DMS 273 (cell line): ENCODE measurements around the gene PKD1.
"Not testable (repeated sequence)": the region's sequence is repeated elsewhere in the genome, so short reads cannot be mapped to it uniquely, and the experiment has no call there.

Source experiments
- DNase-seq: peaks from one replicate; lab custom pipeline; 2025; ENCODE audit not compliant: unreplicated experiment; lab: John Stamatoyannopoulos, UW

PKD1 gene

DNA sequence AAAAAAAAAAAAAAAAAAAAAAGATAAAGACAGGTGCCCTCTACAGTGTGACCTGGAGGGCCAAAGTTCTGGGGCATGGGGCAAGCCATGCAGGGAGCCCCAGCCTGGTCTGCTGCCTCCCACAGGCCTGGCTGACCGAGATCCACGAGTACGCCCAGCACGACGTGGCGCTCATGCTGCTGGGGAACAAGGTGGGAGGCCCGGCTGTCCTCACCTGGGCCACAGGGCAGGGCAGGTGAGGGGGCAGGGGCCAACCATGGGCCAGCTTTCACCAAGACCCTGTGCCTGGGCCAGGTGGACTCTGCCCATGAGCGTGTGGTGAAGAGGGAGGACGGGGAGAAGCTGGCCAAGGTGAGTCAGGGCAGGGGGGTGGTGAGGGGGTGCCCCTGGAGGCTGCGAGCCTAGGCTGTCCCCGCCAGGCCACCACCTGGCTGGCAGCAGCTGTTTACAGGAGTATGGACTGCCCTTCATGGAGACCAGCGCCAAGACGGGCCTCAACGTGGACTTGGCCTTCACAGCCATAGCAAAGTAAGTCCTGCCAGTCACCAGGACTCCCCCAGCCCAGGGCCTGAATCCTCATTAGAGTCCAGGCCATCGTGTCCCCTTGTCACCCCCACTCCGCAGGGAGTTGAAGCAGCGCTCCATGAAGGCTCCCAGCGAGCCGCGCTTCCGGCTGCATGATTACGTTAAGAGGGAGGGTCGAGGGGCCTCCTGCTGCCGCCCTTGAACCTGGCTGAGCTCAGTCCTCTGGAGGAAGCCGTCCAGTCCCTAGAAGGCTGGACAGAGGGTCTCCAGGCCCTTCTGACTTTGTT, 17.2 kb upstream of the PKD1 start:
- peak; percentile 87 for DNase-seq

DNA sequence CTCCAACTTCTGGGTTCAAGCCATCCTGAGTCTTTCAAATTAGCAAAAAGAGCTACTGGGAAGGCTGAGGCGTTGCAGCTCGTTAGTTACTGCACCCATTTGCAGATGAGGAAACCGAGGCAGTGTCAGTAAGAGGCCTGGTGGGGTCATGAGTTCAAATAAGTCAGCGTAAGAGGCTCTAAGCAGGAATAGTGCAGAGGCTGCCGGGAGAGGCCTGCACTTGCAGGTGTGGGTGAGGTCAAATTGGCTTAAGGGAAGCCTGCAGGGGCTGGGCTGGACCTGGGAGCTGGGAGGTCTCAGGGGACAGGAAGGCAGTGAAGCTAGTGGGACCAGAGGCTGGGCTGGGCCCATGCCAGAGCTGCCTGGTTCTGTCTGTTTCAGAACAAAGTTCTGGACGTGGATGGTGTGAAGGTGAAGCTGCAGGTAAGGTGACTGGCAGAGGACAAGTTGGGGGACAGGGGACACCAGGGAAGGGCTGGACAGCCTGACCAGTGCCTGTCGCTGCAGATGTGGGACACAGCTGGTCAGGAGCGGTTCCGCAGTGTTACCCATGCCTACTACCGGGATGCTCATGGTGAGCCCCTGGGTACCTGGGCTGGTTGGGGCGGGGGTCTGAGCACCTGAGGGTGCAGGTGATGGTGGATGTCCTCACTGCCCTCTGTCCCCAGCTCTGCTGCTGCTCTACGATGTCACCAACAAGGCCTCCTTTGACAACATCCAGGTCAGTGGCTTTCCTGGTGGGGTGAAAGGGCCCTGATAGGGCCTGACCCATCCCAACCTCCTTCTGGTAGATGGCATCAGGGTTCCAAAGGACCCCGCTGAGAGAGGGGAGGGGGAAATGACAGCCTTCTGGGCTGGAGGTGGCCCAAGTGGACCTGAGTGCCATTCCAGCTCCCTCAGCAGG, 15.7 kb upstream of the PKD1 start:
- DNase-seq = peak; percentile 97

DNA sequence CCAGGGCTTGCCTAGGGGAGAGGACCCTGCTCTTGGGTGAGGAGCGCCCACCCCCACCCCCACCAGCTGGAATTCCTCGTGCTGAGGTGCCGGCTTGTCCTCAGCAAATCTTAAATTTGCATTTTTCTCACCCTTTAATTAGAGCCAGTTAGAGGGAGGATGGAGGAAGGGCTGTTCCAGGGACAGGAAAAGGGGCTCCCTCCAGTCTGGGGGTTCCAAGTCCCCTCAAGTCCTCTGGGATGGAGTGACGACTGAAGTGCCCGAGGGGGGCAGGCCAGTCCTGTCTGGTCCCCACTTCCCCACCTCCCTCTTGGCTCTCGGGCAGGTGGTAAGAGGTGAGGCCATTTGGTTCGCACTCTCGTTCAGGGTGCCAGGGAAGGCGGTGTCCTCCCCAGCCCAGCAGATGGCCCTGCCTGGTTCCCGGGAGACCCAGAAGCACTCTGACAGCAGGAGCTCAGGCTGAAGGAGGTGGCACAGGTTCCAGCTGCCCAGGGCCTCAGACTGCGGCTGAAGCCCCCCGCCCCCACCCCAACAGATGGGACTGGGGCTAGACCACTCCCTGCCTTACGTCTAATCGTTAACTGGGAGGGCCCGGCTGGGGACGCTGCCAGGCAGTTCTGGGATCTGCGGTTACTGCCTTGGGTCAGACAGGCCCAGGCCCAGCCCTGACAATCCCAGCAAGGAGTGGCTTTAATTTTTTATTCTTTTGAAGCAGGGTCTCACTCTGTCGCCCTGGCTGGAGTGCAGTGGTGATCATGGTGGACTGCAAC, 14.9 kb upstream of the PKD1 start:
- DNase-seq = peak; percentile 99

DNA sequence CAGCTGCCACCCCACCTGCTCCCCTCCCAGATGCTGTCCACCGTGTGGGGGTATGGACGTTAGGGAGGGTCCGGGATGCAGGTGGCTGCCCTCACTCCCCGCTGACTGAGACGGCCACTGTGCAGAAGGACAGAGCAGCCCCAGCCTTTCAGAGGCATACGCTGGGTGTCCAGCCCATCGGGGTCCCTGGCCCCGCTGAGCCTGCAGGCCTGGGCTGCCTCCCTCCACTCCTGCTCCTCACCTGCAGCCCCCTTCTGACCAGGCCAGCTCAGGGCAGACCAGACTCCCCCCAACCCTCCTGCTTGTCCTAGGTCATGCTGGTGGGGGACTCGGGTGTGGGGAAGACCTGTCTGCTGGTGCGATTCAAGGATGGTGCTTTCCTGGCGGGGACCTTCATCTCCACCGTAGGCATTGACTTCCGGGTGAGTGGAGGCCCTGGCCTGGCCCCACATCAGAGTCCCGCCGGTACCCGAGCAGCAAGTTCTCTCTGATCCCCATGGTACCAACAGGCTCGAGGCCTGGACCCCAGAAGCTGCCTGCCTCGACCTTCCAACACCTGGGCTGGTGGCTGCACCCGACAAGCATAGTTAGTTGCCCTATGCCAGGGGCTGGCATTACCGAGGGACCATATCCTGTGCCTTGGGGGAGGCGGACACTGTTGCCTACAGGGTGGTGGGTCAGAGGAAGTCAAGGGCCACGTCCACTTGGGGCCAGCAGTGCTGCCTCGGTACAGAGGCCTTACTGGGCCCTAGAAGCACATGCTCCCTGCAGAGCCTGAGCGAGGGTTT, 14.1 kb upstream of the PKD1 start:
- DNase-seq = peak; percentile 87

DNA sequence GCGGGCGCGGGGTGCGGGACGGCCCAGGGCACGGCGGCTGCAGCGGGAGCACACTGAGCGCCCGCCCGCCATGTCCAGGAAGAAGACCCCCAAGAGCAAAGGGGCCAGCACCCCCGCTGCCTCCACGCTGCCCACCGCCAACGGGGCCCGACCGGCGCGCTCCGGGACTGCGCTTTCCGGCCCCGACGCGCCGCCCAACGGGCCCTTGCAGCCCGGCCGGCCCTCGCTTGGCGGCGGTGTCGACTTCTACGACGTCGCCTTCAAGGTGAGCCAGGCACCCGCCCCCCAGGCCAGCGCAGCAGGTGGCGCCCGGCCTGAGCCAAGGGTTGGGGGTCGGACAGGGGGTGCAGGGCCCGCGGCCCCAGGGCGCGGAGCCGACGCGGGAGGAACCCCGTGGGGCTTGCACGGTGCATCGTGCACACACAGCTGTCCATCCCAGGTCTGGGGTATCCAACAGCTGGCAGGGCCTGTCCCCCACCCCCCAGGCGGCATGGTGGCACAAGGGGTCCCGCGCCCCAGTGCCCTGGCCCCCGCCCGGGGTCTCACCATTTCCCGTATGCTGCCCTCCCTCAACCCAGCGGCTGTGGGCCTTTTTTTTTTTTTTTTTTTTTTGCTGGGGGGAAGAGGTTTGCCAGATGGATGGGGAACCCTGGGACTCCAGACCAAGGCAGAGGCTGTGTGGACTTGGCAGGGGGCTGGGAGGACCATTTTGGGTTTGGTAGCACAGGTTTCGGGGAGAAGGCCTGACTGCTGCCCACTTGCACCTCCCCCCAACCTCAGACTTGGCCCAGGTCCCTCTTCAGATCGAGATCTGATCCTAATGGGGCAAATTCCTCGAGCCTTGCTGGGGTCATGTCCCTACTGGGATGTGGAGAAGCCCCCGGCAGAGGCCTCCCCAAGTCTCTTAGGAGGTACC, 13.3 kb upstream of the PKD1 start:
- peak; percentile 82 for DNase-seq

DNA sequence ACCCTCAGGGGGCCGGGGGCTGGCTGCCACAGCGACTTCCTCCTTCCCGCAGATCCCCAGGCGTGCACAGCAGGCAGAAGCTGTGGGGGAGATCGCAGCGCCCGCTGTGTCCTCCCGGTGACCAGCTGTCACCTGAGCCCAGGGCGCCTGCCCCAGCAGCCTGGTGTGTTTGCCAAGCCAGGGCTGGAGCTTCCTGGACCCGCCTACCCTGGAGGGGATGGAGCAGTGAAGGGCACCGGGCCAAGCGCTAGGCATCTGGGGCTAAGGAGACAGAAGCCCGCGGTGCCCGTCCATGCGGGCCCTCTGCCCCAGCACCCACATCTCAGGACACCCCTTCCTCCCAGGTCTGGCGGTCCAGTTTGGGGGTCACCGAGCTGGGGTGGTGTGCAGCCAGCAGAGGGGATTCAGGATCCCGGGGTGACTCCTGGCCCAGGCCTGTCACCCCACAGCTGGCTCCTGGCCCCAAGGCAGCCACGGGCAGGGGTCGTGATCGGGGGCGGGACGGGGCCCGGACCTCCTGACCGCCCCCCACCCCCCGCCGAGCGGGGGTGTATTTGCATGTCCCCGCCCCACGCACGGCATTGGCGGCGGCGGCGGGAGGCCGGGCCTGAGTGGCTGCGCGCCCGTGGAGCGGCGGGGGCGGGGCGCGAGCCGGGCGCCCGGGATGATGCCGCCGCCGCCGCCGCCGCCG, 12.4 kb upstream of the PKD1 start, which contains the start of gene RAB26:
TSS of gene RAB26 (plus strand) at position 645 of the 691 bp plus-strand sequence. CDS start 159 bp downstream, outside the sequence.
- peak; percentile 99 for DNase-seq

DNA sequence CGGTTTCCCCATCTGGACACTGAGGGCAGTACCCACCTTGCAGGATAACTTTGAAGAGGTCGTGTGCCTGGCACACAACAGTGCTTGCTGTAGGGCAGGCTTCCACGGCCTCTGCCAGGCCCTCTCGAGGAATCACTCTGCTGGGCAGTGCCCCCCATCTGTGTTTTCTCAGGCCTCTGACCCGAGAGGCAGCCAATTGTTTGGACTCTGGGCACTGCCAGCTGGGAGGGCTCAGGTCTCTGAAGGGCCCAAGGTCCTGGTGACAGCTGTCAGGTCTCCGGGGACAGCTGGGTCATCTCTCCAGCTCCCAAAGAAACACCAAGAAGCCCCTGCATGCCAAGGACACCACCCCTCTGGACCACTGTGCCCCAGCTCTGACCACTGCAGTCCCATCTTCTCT, 11.7 kb upstream of the PKD1 start:
- DNase-seq = no peak

DNA sequence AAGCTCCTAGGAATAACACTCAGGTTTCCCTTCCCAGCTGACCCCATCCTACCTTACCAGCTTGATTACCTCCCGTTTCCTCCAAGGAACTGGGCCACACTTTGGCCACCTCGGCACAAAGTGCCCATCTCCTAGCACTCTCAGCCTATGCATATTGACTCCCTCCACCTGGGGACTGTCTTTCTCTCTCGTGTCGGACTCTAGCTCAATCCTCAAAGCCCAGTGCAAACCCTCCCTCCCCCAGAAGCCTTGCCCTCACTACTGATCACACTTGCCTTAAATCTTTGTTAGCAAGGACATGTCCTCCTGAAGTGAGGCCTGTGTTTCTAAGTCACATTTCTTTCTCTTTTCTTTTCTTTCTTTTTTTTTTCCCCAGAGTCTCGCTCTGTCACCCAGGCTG, 10.1 kb upstream of the PKD1 start:
- DNase-seq = no peak

DNA sequence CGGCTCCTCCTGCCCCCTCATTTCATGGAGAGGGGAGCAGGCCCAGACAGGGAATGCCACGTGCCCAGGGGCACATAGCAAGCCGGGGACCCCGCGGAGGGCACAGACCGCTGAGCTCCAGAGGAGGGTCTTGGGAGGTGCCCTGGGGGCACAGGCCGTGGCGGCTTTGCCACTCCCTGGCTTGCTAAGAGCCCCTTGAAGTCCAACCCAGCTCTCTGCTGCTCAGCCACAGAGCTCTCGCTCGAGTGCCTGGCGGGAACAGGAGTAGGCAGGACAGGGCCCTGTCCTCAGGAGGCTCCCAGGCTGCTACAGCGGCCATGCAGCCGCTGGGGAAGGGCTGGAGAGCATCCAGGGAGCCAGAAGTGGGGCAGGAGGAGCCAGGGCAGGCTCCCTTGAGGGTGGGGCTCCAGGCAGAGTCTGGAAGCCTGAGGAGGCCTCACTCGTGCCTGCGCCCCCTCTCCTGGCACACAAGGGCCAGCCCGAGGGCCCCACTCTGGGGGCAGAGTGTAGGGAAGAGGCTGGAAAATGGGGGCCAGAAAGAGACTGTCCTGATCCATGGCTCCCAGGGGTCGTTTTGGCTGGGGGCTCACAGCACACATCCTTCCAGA, 8.3 kb upstream of the PKD1 start:
- DNase-seq = peak; percentile 58

DNA sequence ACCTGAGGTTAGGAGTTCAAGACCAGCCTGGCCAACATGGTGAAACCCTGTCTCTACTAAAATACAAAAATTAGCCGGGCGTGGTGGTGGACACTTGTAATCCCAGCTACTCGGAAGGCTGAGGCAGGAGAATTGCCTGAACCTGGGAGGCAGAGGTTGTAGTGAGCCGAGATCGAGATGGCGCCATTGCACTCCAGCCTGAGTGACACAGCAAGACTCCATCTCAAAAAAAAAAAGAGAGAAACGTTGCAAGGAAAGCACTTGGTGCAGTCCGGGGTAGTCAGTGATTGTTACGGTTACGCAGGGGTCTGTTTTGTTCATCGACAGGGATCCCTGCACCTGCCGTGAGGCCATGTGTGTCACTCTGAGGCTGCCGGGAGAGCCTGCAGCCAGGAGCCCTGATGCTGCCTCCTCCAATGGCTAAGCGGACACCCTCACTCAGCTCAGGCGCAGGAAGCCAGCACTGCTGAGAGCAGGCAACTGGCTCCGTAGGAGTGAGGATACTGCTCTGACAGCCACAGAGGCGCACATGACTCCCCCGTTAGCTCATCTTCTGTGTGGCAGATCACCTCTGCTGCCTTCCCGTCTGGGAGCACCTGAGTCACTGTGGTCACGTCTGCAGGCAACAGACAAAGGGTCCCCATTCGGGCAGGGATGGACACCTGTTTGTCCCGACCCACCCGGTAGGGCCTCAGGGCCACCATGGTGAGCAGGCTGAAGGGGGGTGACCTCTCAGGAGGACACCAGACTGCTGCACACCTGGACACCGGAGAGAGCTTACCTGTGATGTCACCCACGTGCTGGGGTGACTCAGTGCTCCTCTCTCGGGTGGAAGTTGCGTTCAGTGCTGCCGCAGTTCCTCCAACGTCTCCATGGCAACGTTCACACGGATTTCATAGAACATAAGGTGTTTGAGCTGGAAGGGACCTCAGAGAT, 7.5 kb upstream of the PKD1 start:
- DNase-seq = peak; percentile 65

DNA sequence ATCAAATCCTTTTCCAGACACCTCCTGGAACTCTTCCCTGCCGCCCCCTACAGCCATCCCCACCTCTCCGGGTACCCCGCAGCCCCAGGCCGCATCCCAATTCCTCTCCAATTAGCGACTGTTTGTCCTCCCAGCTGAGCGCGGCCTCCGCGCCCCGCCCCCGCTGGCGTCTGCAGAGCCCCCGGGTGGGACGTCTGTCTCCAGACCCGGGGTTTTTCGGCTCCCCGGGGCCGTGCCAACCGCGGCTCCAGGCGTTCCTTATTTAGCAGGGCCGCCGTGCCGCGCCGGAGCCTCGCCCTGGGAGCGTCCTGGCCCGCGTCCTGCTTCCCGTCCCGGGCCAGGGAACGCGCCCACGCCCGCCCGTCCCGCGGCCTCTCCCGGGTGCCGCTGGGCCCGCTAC, 627 bp downstream of the PKD1 start:
- not testable (repeated sequence) for DNase-seq

DNA sequence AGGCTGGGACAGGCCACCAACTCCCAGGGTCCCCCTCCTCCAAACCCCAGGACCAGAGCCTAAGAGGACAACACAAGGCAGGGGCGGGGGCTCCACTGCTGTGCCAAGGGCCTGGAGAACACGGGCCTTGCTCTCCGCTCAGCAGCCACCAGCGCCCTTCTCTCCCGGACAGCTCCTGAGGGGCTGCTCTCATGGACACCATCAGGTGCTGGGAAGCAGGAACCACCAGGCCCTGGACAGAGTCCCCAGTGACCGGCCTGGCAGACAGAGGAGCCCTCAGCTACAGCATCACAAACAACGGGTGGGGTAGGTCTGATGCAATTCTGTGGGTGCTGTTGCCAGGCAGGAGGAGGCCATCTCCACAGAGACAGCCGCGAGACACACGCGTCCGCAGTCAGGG, 1.9 kb downstream of the PKD1 start:
- not testable (repeated sequence) for DNase-seq

DNA sequence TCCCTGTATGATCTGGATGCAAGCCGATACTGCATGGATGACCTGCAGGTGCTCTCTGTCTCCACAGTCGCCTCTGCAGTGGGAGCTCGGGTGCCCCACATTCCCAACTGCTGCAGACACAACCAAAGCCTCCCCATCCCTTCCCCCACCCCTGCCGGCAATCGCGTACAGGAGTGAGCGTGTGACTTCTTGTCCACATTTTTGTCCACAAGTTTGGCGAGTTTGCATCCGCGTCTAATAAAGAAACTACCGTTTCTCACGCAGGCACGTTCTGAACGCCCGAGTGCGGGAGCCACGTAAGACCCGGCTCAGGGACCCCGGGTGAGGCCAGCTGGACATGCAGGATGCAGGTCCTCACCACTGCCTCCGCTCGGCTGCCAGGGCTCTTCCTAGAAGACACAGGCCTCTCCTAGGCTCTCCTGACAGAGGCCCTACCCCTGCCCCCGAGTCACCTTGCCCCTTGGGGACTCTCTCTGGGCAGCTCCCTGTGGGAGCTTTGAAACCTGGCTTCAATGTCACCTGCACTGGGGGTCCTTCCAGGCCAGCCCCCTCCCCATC, 5.7 kb downstream of the PKD1 start:
- not testable (repeated sequence) for DNase-seq

DNA sequence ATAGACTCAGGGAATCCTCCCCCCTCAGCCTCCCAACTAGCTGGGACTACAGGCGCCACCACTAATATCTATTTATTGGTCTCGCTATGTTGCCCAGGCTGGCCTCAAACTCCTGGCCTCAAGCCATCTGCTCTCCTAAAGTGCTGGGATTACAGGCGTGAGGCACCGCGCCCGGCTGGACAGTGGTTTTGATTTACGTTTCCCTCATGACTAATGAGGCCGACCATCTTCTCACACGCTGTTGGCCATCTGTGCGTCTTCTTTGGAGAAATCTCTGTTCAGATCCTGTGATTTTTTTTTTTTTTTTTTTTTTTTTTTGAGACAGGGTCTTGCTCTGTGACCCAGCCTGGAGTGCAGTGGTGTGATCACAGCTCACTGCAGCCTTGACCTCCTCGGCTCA, 6.4 kb downstream of the PKD1 start:
- DNase-seq = peak; percentile 75

DNA sequence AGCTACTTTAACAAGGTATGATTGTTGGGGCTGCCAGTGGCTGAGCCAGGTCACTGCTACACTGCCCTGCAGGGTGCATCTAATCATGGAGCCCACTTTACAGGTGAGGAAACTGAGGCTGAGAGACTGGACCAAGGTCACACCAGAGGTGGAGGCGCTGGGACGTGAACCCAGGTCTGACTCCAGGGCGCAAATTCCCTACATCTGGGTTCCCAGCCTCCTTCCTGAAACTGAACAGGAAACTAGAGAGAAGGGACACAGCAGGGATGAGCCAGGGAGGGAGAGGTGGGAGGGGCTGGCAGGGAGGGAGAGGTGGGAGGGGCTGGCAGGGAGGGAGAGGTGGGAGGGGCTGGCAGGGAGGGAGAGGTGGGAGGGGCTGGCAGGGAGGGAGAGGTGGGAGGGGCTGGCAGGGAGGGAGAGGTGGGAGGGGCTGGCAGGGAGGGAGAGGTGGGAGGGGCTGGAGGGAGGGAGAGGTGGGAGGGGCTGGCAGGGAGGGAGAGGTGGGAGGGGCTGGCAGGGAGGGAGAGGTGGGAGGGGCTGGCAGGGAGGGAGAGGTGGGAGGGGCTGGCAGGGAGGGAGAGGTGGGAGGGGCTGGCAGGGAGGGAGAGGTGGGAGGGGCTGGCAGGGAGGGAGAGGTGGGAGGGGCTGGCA, 7.9 kb downstream of the PKD1 start:
- peak; percentile 64 for DNase-seq

DNA sequence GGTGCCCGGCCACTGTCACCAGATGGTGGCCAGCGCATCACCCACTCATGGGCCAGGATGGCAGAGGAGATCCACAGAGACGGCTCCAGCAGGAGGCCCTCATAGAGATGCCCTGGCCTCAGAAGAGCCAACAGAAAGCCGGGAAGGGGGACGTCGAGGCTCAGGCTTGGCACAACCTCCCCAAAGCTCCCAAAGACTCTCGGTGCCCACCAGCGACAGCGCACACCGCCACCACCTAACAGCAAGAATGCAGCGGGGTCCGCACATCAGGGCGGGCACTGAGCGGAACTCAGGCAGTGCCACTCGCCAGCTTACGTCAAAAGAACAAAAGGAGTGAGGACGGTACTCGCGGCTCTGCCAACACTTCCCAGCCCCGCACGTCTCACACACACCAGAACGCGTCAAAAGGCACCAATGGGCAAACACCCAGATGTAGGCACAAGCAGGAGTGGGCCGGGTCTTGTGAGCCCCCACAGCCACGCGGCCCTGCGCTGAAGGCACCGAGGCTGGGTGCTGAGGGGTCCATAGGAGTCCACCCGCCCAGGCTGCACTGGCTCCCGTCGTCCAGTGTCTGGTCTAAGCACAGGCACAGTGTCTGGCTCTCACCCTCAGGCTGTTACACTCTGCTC, 8.7 kb downstream of the PKD1 start:
- not testable (repeated sequence) for DNase-seq
